HG02588 (cell line): Measurements from ENCODE around the gene MED26.

Source experiments
- ATAC-seq: cut with Tn5 transposase; IDR thresholded peaks from one replicate; pipeline ENCODE4 v1.9.1; 2021; ENCODE audit warnings: mild to moderate bottlenecking, moderate library complexity; ENCODE audit not compliant: unreplicated experiment

The MED26 gene

DNA sequence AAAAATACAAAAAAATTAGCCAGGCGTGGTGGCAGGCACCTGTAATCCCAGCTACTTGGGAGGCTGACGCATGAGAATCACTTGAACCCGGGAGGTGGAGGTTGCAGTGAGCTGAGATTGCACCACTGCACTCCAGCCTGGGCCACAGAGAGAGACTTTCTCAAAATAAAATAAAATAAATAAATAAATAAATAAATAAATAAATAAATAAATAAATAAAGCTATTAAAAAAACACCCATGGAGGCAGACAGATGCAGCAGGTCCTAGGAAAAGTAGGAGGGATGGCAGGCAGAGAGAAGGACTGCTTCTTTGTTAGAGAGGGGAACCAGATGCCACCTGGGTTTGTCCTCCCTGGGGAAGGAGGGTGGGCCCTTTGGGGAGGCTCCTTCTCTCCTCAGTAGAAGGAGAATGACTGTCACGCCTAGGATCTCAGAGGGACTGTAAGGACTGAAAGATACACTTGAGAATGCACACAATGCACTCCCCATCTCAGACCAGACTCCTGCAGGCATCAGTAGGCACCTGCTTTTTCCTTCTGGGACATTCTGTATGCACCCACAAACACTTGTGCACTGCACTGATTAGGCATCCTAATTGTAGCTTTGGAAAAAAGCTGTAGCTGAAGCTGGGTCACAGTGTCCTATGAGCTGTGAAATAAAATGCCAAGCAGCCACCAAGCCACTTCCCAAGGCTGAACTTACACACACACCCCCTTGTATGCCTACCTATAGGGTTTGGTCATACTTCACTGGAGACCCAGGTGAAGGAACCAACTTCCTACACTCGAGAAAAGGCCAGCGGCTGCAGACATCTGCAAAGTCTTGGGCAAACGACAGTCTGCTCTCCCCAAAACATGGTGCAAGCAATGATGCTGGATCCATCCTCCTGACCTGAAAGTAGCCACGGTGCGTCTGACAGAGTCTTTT lies 36.9 kb downstream of the MED26 start:
- ATAC-seq: no peak

DNA sequence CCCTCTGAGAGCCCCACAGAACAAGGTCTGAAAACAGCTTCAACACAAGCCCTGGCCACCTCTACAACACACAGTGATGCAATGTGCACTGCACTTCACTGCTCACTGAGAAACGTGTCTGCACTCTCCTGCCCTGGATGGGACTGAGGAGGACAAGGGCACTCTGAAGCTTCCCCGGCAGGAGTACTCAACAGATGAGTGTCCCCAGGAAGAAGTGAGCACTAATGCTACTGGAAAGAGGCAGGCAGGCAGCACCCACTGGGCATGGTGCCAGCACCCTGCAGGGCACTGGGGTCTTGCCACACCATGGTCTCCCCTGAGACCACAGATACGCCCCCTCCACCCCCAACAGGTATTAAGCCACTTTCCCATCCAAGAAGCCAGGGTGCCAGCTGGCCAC lies 38.1 kb downstream of the MED26 start:
- no peak for ATAC-seq

DNA sequence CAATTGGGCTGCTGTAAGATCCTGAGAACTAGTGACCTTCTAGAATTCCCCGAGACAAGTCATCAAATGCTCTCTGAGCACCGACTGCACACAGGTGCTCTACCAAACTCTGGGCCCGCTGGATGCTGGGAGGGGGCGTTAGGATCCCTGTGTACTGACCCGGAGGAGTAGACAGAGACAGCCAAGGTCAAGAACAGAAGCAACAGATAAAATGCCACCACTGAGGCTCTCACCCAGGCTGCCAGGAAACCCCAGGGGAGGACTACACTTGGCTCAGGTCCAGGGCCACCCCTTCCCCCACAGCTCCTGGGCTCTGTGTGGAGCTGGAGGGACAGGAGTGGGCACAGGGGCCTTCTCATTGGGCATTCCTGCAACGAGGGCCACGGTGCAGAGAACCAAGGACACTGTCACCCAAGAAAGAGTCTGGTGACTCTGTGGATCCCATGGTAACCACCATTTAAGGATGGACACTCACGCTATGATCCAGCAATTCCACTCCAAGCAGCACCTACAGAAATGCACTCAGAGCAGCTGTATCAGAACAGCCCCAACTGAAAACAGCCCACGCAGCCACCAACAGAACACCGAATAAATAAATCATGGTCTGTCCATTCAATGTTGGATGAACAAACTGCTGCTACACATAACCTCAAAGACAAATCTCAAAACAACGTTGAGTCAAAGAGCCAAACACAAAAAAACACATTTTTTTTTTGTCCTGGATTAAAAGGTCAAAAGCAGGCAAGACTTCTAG lies 39.0 kb downstream of the MED26 start:
- ATAC-seq: no peak

DNA sequence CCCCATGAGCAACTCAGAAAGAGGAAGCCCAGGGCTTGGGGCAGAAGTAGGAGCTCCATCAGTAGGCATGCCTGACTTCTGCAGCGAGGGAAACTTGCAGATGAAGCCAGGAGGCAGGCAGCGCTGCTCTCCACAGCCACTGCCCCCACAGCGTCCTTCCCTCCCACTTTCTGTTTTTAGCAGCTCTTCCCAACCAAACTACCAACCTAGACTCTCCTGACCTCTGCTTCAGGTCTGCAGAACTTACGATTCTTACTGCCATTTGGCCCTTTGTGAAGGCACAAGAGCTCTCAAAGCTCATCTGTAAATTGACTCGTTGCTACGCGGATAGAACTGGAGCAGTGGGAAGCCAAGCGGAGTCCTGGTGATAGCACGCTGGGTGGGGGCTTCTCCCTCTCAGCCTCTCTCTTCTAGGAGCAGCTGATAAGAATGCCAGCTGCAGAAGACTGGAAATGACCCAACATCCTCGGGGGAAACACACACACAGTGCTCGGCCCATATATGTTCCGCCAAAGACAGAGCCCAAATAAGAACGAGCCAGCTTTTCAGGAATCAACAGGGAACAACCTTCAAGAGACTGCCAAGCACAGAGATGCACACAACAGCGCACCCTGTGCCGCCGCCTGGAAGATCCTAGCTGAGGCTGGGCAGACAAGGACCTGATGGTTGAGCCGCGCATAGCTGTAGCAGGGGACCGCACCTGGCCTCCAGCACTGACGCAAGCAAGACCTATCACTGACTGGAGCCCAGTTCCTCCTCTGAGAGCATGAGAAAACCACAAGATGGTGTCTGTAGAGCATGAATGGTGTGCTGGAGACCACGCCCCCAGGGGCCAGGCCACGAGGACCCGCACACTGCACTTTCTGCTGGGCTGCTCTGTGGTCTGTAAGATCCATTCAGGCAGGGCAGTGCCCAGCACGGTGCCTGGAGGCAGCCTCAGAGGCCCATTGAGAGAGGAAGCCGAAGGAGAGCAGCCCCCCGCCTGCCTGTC lies 39.9 kb downstream of the MED26 start:
- ATAC-seq: peak; percentile 41

DNA sequence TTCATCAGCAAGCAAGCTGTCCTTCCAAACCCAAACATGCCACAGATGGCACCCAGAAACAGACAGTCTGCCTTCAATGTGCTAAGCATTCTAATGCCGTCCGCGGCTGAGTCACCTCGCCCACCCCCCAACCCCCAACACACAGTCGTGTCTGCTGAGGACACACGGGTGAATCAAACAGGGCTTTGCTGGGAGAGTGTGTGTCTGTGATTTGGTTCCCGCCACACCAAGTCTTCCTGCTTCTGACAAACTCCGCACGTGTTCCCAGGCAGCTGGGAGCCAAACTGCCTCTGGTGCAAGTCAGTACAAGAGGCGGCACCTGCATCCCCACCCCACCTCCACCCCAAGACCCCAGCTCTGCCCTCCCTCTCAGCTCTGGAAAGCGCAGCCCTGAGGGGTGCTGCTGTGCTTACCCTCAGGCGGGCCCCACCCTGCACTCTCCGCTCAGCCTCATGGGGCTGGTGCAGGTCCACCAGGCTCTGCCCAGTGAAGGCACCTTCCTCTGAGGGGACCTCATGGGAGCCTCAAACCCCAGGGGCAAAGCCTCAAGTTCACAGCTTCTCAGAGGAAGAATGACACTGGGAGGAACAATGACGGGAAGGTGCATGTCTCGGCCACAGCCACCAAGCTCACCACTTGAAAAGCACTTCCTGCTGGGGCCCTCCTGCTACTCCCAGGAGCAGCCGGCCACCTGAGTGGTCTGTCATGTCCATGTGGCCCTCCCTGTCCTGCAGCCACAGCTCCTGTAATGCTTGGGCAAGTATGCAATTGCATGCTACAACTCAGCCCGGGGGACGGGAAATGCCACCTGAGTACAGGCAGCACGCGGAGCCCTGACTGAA lies 40.8 kb downstream of the MED26 start:
- ATAC-seq: no peak

DNA sequence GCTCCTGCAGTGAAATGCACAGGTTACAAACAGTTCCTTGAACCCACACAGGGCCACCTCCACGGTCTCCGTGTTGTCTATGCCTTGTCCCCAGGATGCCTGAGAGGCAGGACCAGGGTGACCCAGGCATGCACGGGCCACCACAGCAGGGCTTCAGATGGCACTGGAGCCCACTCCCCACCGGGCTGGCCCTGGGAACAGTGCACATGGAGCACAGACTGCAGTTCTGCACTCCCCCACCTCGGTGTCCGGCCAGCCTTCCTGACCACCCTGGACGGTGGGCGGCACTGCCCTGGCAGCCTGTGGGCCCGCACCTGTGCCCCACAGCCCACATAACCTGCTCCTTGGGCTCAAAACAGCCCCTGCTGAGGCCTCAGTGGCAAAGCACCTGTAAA lies 41.5 kb downstream of the MED26 start:
- ATAC-seq: no peak

DNA sequence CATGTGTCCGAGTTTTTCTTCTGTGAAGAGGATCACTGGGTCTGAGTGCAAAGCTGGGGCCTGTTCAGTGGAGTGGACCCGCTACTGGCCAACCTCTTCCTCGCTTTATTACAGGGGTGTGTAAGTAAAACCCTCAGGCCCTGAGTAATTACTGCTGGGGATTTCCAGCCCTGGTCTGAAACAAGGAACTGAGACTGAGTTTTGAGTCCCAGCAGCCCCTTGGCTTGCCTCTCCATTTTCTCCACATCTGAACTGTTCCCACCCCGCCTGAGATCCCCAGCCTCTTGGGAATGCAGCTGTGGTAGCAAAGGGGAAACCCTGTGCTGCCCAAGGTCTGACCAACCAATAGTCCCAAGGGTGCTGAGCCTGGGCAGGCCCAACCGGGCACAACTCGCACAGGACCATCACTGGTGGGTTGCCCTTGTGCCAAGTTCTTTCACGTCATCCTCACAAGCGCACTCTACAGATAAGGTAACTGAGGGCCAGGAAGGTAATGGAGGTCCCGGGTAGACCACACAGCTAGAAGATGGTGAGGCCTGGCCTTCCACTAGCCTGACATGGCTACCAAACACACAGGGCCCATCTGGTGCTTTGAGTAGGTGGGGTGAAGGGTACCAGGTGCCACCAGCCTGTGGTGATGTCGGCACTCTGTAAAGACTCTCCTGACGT lies 42.1 kb downstream of the MED26 start:
- peak; percentile 33 for ATAC-seq

DNA sequence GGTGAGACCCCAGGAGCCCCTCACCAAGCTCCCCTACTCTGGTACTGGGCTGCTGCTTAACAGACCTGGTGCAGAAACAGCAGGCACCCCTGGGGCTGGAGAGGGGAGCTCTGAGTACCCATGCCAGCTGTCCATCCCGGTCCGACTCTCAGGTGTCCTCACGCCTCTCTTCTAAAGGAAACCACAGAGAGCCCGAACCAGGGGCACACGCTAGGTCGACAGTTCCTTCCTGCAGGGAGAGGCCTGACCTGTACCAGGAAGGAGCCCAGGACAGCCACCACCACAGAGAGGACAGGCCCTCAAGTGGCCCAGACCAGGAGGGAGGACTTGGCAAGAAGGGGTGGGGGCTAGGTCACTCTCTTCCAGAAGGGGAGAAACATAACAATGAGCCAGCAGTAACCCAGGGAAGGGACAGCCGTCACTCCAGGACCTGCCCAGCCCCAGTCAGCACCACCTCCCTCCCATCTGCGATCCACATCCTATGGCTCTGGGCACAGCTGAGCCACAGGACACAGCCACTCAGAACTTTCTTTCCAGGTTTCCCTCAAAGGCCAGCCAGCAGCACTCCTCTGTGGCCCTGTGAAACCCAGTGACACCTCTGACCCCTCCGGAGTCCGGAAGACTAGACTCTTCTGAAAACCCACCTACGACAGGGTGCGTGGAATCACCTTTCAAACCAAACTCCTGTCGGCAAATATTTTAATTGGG lies 42.8 kb downstream of the MED26 start:
- ATAC-seq: no peak

DNA sequence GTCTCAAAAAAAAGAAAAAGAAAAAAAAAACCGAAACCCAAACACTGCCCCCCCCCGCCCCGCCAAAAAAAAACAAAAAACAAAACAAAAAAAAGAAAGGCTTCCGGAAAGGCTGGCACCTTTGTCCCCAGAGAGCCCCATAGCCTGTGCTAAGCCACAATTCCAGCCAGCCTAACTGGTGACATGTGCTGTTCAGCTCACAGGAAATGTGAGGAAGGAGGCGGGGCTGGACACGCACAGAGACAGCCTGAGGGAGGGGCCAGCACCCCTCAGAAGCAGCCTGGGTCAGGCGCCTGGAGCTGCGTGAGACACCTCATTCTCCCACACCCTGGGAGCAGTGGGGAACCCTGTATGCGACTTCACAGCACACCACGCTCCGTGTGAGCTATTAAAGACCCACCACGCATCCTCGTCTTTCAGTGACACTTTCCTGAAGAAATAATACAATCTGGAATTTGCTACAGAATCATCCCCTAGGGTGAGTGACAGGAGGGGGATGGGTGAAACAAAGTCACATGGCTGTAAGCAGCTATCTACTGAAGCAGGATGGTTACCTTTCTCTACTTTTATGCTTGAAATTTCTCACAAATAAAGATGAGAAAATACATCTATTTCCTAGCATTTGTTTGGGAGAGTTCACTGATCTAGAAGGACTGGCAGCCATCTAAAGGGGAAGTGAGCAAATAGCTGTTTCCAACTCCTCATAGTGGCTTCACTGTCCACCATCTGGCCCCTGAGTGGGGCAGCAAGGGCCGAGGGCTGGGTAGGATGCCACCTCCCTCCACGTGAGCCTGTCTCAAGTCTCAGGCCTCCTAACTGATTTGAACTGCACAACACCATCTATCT lies 43.5 kb downstream of the MED26 start:
- peak; percentile 44 for ATAC-seq

DNA sequence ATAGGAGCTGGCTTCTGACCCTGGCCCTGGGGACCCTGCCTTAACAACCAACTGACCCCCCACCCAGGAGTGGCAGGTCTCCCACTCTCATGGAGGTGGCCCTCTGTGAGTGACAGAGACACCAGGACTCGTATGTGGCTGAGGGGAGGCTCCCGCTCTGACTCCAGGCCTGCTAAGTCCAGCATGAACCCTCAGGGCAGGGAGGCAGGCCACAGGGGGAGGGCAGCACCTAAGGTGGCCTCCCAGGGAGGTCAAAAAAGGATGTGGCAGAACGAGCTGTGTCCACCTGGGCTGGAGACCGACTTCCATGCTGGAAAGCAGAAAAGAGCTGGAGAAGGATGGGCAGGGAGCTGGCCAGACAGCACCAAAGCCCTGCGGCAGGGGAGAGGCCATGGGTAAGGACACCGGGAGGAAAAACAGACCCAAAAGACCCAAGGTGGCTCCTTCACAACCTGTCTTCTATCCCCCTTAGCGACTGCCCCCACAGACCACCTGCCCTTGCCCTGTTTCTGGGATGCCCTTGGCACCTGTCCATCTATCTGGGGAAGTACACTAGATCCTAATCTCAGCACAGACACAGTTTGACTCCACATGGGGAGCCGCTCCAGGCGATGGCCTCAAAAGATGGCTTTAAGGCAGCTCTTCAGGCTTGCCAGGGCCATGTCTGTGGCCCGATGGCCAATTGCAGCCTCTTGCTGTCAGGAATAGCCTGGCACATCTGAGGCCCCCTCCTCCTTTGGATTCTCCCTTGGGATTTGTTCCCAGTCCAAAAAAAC lies 45.3 kb downstream of the MED26 start:
- ATAC-seq: no peak

DNA sequence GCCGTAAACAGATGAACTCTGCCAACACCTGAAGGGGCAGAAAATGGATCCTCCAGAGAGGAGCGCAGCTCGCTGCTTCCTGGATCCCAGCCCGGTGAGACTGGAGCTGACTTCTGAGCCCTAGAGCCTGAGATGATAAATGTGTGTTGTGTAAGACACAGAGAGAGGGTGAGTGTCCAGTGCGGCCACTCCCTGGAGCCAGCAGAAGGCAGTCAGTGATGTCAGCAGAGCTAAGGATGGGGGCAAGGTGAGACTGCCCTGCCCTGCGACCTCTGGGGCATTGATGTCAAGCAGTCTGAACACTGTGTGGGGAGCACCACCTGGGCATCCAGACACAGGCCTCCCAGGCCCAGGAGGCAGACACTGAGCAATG lies 46.0 kb downstream of the MED26 start:
- ATAC-seq: no peak

DNA sequence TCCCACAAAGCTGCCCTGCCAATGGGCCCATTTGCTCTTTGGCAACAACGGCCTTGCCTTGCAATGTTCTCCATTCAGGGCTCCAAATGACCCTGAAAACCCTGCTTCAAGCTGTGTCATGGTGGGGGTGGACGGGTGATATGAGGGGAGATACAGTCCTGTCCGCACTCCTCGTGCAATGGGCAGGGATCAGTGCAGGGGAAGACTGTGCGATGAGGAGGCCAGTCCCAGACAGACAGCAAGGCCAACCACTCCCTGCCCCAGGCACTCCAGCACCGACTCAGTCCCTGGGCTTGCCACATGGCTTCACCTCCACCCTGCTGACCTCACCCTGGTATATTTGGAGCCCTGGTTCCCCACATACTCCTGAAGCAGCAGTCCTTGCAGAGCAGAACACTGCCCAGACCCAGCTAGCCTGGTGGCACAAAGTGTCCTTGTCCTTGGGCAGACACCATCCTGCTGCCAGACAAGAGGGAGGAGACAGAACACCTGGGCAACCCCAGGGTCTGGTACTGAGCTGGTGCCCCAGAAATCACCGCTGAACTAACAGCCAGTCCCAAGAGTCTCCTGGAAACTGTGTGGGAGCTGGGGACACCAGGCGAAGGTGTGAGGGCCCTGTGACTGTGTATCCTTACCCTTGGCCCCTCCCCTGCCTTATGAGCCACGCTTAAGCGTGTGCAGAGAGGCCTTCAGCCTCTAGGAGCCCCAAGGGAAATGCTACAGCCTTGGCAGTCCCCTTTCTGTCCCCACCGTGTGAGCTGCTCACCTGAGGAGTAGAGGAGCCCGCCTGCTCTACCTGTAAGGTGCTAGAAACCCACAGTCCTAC lies 46.6 kb downstream of the MED26 start:
- ATAC-seq: no peak

DNA sequence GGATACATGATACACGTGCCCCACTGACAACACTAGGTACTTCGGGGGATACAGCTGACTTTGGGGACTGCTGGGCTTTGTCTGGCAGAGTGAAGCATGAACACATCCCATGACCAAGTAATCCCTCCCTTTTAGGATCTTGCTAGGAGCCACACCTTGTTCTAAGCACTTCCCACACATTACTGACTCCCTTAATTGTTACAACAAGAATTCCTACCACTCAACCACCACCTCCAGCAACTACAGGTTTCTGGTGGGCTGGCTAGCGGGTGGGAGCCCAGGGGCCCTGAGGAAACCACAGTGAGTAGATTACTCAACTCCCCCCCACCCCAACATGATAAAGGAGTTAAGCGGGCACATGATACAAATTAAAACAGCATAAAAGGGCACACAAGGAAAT lies 48.6 kb downstream of the MED26 start:
- ATAC-seq: no peak

DNA sequence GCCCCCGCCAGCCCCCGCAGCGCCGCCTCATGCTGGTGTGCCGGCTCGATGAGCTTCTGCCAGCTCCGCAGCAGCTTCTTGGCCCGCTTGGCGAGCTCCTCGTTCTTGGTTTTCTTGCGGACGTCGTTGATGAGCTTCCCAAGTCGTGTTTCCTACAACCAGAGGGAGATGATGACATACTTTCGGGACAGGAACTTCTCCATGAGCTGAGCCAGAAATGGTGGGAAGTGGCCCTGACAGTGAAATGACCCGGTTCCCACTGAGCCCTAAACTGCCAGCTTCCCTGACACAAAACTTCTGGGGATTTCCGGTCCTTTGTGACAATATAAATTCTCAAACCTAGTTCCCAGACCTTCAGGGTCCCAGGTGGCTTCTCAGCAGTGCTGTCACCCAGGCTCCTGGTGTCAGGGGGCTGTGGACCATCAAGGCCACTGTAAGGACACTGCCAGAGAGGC lies 50.4 kb downstream of the MED26 start:
- ATAC-seq: no peak

DNA sequence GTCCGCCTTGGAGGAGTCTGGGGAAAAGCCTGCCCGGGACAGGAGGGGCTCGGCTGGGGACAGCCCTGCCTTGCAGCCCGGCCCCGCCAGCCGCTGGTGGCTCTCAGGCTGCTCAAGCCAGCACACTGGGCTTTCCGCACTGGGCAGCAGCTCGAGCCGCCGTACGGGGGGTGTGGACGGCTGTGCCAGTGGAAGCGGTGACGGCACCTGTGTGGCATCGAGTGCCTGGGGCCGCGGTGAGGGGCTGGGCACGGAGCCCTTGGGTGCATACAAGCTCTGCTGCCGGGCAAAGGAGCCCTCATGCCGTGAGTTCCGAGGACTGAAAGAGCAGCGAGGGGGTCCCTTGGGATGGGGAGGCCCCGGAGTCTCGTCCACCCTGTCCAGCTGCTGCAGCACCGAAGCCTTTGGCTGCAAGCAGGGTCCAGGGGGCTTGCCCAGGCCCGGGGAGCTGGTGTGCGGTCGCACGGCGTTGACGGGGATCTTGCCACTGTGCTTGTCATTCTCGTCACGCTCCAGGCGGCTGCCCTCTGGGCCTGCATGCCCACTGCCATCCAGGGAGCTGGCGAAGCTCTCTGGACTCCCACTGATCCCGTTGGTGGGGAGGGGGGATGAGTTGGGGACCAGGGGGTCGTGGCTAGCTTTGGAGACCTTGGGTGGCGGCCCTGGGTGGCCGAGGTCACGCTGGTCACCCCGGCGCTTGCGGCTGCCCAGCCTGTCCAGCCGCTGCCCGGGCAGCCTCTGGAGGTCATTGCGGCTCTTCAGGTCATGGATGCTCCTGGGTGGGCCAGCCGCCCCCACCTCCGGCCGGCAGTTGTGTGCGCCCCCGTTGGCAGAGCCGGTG lies 51.1 kb downstream of the MED26 start:
- ATAC-seq: no peak
